ENCODE data around the gene ITIH3. TPM values are rescaled to one million over a fixed set of nuclear protein-coding genes. Genes with fewer than 3 reads are reported as not detected.

Gene ITIH3
- total RNA-seq, 1 experiment from 2014 or later: not detected

- no peak for DNase-seq (ENCODE audit: low read depth)
- in situ Hi-C loops (cut with HindIII; ENCODE audit: low pct_unique_long_range_greater_than_20kb, low sequenced_read_pairs): no loop called here
These were observed 16.4 kb upstream of the ITIH3 start for GRCh38 chr3:52777959-52778805.

- DNase-seq (ENCODE audit: low read depth): no peak
- in situ Hi-C loops (cut with HindIII; ENCODE audit: low pct_unique_long_range_greater_than_20kb, low sequenced_read_pairs): no loop called here
These were observed 15.4 kb upstream of the ITIH3 start for GRCh38 chr3:52779011-52779836.

GRCh38 chr3:52779837-52780585 lies 14.6 kb upstream of the ITIH3 start:
- in situ Hi-C loops (cut with HindIII; ENCODE audit: low pct_unique_long_range_greater_than_20kb, low sequenced_read_pairs): no loop called here
- no peak for DNase-seq (ENCODE audit: low read depth)

- no peak for DNase-seq (ENCODE audit: low read depth)
- in situ Hi-C loops (cut with HindIII; ENCODE audit: low pct_unique_long_range_greater_than_20kb, low sequenced_read_pairs): no loop called here
These were observed 12.9 kb upstream of the ITIH3 start for GRCh38 chr3:52781741-52782140.

GRCh38 chr3:52782412-52783210 lies 12.0 kb upstream of the ITIH3 start:
- no peak for DNase-seq (ENCODE audit: low read depth)
- in situ Hi-C loops (cut with HindIII; ENCODE audit: low pct_unique_long_range_greater_than_20kb, low sequenced_read_pairs): no loop called here

GRCh38 chr3:52783211-52783555 lies 11.4 kb upstream of the ITIH3 start:
- DNase-seq (ENCODE audit: low read depth): no peak
- in situ Hi-C loops (cut with HindIII; ENCODE audit: low pct_unique_long_range_greater_than_20kb, low sequenced_read_pairs): no loop called here

GRCh38 chr3:52784021-52784621 lies 10.5 kb upstream of the ITIH3 start:
- no peak for DNase-seq (ENCODE audit: low read depth)
- in situ Hi-C loops (cut with HindIII; ENCODE audit: low pct_unique_long_range_greater_than_20kb, low sequenced_read_pairs): no loop called here

- in situ Hi-C loops (cut with HindIII; ENCODE audit: low pct_unique_long_range_greater_than_20kb, low sequenced_read_pairs): no loop called here
- DNase-seq (ENCODE audit: low read depth): no peak
These were observed 9.5 kb upstream of the ITIH3 start for GRCh38 chr3:52784931-52785590.

- no peak for DNase-seq (ENCODE audit: low read depth)
- in situ Hi-C loops (cut with HindIII; ENCODE audit: low pct_unique_long_range_greater_than_20kb, low sequenced_read_pairs): no loop called here
These were observed 8.0 kb upstream of the ITIH3 start for GRCh38 chr3:52786330-52787215.

- no peak for DNase-seq (ENCODE audit: low read depth)
- in situ Hi-C loops (cut with HindIII; ENCODE audit: low pct_unique_long_range_greater_than_20kb, low sequenced_read_pairs): no loop called here
These were observed 7.3 kb upstream of the ITIH3 start for GRCh38 chr3:52787246-52787645.

GRCh38 chr3:52787672-52788625 lies 6.6 kb upstream of the ITIH3 start:
- in situ Hi-C loops (cut with HindIII; ENCODE audit: low pct_unique_long_range_greater_than_20kb, low sequenced_read_pairs): no loop called here
- DNase-seq (ENCODE audit: low read depth): no peak

- DNase-seq (ENCODE audit: low read depth): no peak
- in situ Hi-C loops (cut with HindIII; ENCODE audit: low pct_unique_long_range_greater_than_20kb, low sequenced_read_pairs): no loop called here
These were observed 5.5 kb upstream of the ITIH3 start for GRCh38 chr3:52788890-52789745.

GRCh38 chr3:52789746-52790040 lies 4.9 kb upstream of the ITIH3 start:
- no peak for DNase-seq (ENCODE audit: low read depth)
- in situ Hi-C loops (cut with HindIII; ENCODE audit: low pct_unique_long_range_greater_than_20kb, low sequenced_read_pairs): no loop called here

- in situ Hi-C loops (cut with HindIII; ENCODE audit: low pct_unique_long_range_greater_than_20kb, low sequenced_read_pairs): no loop called here
- no peak for DNase-seq (ENCODE audit: low read depth)
These were observed 4.3 kb upstream of the ITIH3 start for GRCh38 chr3:52790337-52790736.

GRCh38 chr3:52790741-52791140 lies 3.9 kb upstream of the ITIH3 start:
- DNase-seq (ENCODE audit: low read depth): no peak
- in situ Hi-C loops (cut with HindIII; ENCODE audit: low pct_unique_long_range_greater_than_20kb, low sequenced_read_pairs): no loop called here
